AG09309 (cell line): ENCODE results near the gene FBXO17.

Source experiments
- DNase-seq: peaks from one replicate; pipeline ENCODE4 v3.0.0-alpha.2; 2010; ENCODE audit warnings: low read depth
- H3K4me3 ChIP-seq: 2 replicates; pipeline ENCODE4 v1.5.1; 2011; ENCODE audit warnings: mild to moderate bottlenecking, low read depth, low read length, moderate library complexity; ENCODE audit not compliant: control insufficient read depth
- TF ChIP-seq, protein P1 (sequence below): IDR thresholded peaks from 2 replicates; pipeline ENCODE4 v1.5.1; 2011; ENCODE audit warnings: mild to moderate bottlenecking, low read depth, low read length, inconsistent platforms; ENCODE audit not compliant: insufficient read depth, control insufficient read depth; ENCODE audit errors: missing control alignments

Gene FBXO17

GRCh38 chr19:38907670-38908069 is 67.9 kb downstream of the FBXO17 start:
- DNase-seq = no peak
- no peak overlapping the region for H3K4me3 ChIP-seq
- TF ChIP-seq, protein P1, sequence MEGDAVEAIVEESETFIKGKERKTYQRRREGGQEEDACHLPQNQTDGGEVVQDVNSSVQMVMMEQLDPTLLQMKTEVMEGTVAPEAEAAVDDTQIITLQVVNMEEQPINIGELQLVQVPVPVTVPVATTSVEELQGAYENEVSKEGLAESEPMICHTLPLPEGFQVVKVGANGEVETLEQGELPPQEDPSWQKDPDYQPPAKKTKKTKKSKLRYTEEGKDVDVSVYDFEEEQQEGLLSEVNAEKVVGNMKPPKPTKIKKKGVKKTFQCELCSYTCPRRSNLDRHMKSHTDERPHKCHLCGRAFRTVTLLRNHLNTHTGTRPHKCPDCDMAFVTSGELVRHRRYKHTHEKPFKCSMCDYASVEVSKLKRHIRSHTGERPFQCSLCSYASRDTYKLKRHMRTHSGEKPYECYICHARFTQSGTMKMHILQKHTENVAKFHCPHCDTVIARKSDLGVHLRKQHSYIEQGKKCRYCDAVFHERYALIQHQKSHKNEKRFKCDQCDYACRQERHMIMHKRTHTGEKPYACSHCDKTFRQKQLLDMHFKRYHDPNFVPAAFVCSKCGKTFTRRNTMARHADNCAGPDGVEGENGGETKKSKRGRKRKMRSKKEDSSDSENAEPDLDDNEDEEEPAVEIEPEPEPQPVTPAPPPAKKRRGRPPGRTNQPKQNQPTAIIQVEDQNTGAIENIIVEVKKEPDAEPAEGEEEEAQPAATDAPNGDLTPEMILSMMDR = no peak

GRCh38 chr19:38907227-38907626 is 68.3 kb downstream of the FBXO17 start:
- DNase-seq = no peak
- no peak overlapping the region for H3K4me3 ChIP-seq
- TF ChIP-seq, protein P1 = no peak

DNA sequence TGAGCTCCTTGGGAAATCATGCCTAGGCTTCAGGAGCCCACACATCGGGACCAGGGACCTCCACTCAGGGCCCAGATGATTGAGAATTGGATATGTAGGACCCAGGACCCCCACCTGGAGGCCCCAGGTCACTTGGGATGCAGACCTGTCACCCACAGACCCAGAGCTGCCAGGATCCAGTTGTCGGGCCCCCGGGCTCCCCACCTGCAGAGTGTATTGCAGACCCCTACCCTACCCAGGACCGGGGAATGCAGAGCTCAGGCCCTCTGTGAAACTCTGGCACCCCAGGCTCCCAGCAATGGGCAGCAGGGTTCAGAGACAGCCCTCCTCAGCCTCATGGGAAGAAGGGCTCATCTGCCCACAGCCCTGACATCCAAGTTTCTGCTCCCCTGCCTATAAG is 69.9 kb downstream of the FBXO17 start:
- TF ChIP-seq, protein P1 = no peak

DNA sequence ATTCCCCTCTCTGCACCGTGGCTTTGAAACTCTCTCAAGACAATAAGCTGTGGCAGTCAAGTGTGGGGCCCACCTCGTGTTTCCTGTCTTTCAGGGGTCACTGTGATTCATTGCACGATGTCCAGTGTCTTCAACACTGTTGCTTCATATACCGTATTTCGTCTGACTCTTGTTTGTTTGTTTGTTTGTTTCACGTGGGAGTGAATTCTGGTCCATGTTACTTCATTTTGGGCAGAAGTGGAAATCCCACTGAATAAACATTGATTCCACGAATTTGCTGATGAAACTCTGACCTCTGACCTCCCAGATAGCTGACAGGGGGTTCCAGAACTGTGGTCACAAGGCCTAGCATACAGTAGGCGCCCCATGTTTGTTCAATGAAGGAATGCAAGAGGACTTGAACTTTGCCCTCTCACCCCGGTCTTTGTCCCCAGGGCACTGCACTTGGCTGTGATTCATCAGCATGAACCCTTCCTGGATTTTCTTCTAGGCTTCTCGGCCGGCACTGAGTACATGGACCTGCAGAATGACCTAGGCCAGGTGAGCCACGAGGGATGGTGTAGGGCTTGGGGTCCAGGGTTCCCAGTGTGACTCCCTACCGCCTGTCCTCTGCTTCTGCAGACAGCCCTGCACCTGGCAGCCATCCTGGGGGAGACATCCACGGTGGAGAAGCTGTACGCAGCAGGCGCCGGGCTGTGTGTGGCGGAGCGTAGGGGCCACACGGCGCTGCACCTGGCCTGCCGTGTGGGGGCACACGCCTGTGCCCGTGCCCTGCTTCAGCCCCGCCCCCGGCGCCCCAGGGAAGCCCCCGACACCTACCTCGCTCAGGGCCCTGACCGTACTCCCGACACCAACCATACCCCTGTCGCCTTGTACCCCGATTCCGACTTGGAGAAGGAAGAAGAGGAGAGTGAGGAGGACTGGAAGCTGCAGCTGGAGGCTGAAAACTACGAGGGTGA is 70.7 kb downstream of the FBXO17 start:
- H3K4me3 ChIP-seq = no peak overlapping the region
- TF ChIP-seq, protein P1 = no peak
- DNase-seq = no peak

More for the DNA sequence above, 69.9 kb downstream of the FBXO17 start:
- H3K4me3 ChIP-seq = no peak overlapping the region
- no peak for DNase-seq

DNA sequence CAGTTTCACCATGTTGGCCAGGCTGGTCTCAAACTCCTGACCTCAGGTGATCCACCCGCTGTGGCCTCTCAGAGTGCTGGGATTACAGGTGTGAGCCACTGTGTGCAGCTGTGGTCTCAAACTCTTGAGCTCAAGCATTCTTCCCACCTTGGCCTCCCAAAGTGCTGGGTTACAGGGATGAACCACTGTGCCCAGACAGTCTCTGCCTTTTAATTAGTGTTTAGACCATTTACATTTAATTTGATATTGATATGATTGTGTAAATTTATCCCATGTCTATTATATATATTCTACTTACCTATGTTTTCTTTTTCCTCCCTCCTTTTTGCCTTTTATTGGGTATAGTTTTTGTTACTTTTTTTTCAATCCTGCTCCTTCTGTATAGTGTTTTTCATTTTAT is 73.9 kb downstream of the FBXO17 start:
- no peak for DNase-seq
- no peak overlapping the region for H3K4me3 ChIP-seq
- TF ChIP-seq, protein P1 = no peak

GRCh38 chr19:38900743-38901190 is 74.8 kb downstream of the FBXO17 start:
- H3K4me3 ChIP-seq = no peak overlapping the region
- TF ChIP-seq, protein P1 = no peak
- DNase-seq = no peak
